Astrocyte (in vitro differentiated cells and primary cell): ENCODE data around the gene PRIMA1. TPM values are rescaled to one million over a fixed set of nuclear protein-coding genes. Genes with fewer than 3 reads are reported as not detected.

Source experiments
- DNase-seq: peaks from one replicate; pipeline ENCODE4 v3.0.0-alpha.2; 2010; ENCODE audit warnings: low read depth
- FAIRE-seq: peaks from 2 replicates; lab custom pipeline; 2011; peaks lifted over from hg19 to GRCh38; lab: Jason Lieb, UNC
- H2AFZ ChIP-seq: 2 replicates; pipeline ENCODE4 v1.6.0; 2012; ENCODE audit warnings: low read depth, low read length, inconsistent platforms
- H3K27ac ChIP-seq: 2 replicates; pipeline ENCODE4 v1.5.1; 2011; ENCODE audit warnings: low read depth, low read length, inconsistent platforms
- H3K27me3 ChIP-seq: 2 replicates; pipeline ENCODE4 v1.6.0; 2011; ENCODE audit warnings: low read length, inconsistent platforms; ENCODE audit not compliant: insufficient read depth
- H3K36me3 ChIP-seq: 2 replicates; pipeline ENCODE4 v1.5.1; 2011; ENCODE audit warnings: low read length, inconsistent platforms; ENCODE audit not compliant: insufficient read depth
- H3K4me1 ChIP-seq: 2 replicates; pipeline ENCODE4 v1.5.1; 2011; ENCODE audit warnings: low read length, inconsistent platforms; ENCODE audit not compliant: insufficient read depth
- H3K4me2 ChIP-seq: 2 replicates; pipeline ENCODE4 v1.6.0; 2012; ENCODE audit warnings: low read length, inconsistent platforms
- H3K4me3 ChIP-seq: 2 replicates; pipeline ENCODE4 v1.5.1; 2011; ENCODE audit warnings: low read depth, mild to moderate bottlenecking, low read length, inconsistent platforms; ENCODE audit not compliant: insufficient read depth
- H3K79me2 ChIP-seq: 2 replicates; pipeline ENCODE4 v1.6.0; 2012; ENCODE audit warnings: mild to moderate bottlenecking, low read length, inconsistent platforms; ENCODE audit not compliant: insufficient read depth
- H3K9ac ChIP-seq: 2 replicates; pipeline ENCODE4 v1.6.0; 2012; ENCODE audit warnings: mild to moderate bottlenecking, low read length, inconsistent platforms
- H3K9me3 ChIP-seq: 2 replicates; pipeline ENCODE4 v1.5.1; 2012; ENCODE audit warnings: low read depth, mild to moderate bottlenecking, low read length, inconsistent platforms; ENCODE audit not compliant: insufficient read depth
- H4K20me1 ChIP-seq: 2 replicates; pipeline ENCODE4 v1.6.0; 2012; ENCODE audit warnings: low read length, inconsistent platforms; ENCODE audit not compliant: insufficient read depth
- H3K27ac Mint-ChIP-seq: one replicate; pipeline ENCODE4 v1.8.0; 2021; ENCODE audit warnings: mild to moderate bottlenecking, mixed read lengths; ENCODE audit not compliant: unreplicated experiment
- H3K27me3 Mint-ChIP-seq: one replicate; pipeline ENCODE4 v1.8.0; 2021; ENCODE audit warnings: low read depth, mixed read lengths; ENCODE audit not compliant: unreplicated experiment
- H3K36me3 Mint-ChIP-seq: one replicate; pipeline ENCODE4 v1.8.0; 2021; ENCODE audit warnings: low read depth, mixed read lengths; ENCODE audit not compliant: unreplicated experiment
- H3K4me1 Mint-ChIP-seq: one replicate; pipeline ENCODE4 v1.8.0; 2021; ENCODE audit warnings: low read depth, mixed read lengths; ENCODE audit not compliant: unreplicated experiment
- H3K4me3 Mint-ChIP-seq: one replicate; pipeline ENCODE4 v1.8.0; 2021; ENCODE audit warnings: mild to moderate bottlenecking, moderate library complexity, mixed read lengths; ENCODE audit not compliant: unreplicated experiment
- H3K9me3 Mint-ChIP-seq: one replicate; pipeline ENCODE4 v1.8.0; 2021; ENCODE audit warnings: mild to moderate bottlenecking, mixed read lengths; ENCODE audit not compliant: unreplicated experiment
- EZH2 ChIP-seq: IDR thresholded peaks from 2 replicates; pipeline ENCODE4 v1.6.1; 2012; ENCODE audit warnings: mild to moderate bottlenecking, low read length, inconsistent platforms; ENCODE audit not compliant: insufficient read depth
- total RNA-seq: library from RNA; stranded (reverse); gene quantifications from 2 replicates; pipeline ENCODE4 v1.2.1, GENCODE V29; 2021
- TF ChIP-seq, protein P1 (sequence below): IDR thresholded peaks from 2 replicates; pipeline ENCODE4 v1.5.1; 2011; ENCODE audit warnings: low read depth, mild to moderate bottlenecking, inconsistent platforms, low read length, moderate library complexity; ENCODE audit not compliant: insufficient read depth

The PRIMA1 gene
- total RNA-seq, 1 donor from 2014 or later, result not detected

DNA sequence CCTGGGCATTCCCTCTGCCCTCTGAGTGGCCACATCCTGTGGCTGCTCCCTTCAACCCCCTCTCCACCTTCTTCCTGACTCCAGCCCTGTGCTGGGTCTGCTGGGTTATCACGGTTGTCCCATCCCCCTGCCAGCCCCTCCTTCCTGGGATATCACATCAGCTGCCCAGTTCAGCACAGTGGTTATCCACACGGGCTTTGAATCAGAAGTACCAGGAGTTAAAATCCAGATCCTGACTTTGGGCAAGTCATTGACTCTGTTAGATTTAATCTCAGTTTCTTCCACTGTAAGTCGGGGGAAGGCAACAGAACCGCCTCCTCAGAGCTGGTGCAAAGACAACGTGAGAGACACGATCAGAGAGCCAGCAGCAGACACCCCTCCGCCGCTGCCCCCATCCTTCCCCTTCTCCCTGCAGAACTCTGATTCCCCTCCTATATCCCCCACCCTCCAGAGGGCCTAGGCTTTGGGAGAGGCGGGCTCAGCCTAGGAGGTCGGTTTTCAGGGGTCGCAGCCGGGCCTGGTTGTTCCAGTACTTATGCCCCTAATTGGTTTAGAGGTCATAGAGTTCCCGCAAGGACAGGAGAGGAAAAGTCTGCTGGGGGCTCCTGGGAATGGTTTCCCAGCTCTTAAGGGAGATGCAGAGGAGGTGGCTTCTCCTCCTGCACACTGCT lies 42.5 kb downstream of the PRIMA1 start:
- TF ChIP-seq, protein P1, sequence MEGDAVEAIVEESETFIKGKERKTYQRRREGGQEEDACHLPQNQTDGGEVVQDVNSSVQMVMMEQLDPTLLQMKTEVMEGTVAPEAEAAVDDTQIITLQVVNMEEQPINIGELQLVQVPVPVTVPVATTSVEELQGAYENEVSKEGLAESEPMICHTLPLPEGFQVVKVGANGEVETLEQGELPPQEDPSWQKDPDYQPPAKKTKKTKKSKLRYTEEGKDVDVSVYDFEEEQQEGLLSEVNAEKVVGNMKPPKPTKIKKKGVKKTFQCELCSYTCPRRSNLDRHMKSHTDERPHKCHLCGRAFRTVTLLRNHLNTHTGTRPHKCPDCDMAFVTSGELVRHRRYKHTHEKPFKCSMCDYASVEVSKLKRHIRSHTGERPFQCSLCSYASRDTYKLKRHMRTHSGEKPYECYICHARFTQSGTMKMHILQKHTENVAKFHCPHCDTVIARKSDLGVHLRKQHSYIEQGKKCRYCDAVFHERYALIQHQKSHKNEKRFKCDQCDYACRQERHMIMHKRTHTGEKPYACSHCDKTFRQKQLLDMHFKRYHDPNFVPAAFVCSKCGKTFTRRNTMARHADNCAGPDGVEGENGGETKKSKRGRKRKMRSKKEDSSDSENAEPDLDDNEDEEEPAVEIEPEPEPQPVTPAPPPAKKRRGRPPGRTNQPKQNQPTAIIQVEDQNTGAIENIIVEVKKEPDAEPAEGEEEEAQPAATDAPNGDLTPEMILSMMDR, result no peak
- no peak for TF ChIP-seq EZH2
- Mint-ChIP-seq H3K27me3 (peaks cover 32% of the 10 kb centered on the region), H3K36me3 (no peaks in the 10 kb centered on the region), H3K4me1 (peaks cover 2% of the 10 kb centered on the region), H3K9me3 (no peaks in the 10 kb centered on the region), H3K27ac (no peak overlapping the region), H3K4me3 (no peak overlapping the region)
- Histone ChIP-seq H3K4me1 (no peaks in the 10 kb centered on the region), H3K27ac (no peak overlapping the region), H3K9me3 (no peaks in the 10 kb centered on the region), H3K4me3 (no peak overlapping the region), H3K79me2 (no peaks in the 10 kb centered on the region), H3K27me3 (no peaks in the 10 kb centered on the region), H3K9ac (no peak overlapping the region), H4K20me1 (no peaks in the 10 kb centered on the region), H2AFZ (no peak overlapping the region), H3K36me3 (no peaks in the 10 kb centered on the region), H3K4me2 (no peak overlapping the region)
- DNase-seq (no peak), FAIRE-seq (no peak)

DNA sequence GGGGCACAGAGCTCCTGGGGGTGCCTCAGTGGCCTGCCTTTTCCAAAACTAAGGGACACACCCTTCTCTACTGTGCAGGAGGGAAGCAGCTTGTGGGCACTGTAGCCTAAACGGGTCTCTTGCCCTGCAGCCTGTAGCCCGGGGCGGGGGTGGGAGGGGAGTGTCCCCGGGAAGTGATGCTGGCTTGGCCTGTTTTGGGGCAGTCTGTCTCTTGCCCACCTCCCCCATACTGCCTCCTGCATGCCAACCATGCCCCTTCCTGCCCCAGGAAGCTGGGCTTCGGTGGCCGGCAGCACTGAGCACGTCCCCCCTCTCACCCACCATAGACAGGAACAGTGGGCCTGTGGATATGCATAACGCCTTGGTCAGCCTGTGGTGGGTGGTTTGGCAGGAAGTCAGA lies 43.4 kb downstream of the PRIMA1 start:
- Mint-ChIP-seq H3K9me3 (no peaks in the 10 kb centered on the region), H3K27me3 (peaks cover 33% of the 10 kb centered on the region), H3K27ac (no peak overlapping the region), H3K36me3 (no peaks in the 10 kb centered on the region), H3K4me3 (no peak overlapping the region), H3K4me1 (peaks cover 2% of the 10 kb centered on the region)
- no peak overlapping the region for H3K4me2 ChIP-seq
- H3K4me3 ChIP-seq, result no peak overlapping the region
- H3K9ac ChIP-seq, result no peak overlapping the region
- H4K20me1 ChIP-seq, result no peaks in the 10 kb centered on the region
- no peaks in the 10 kb centered on the region for H3K27me3 ChIP-seq
- H3K36me3 ChIP-seq, result no peaks in the 10 kb centered on the region
- no peaks in the 10 kb centered on the region for H3K4me1 ChIP-seq
- H3K9me3 ChIP-seq, result no peaks in the 10 kb centered on the region
- H3K79me2 ChIP-seq, result no peaks in the 10 kb centered on the region
- H3K27ac ChIP-seq, result no peak overlapping the region
- TF ChIP-seq EZH2, result no peak
- TF ChIP-seq, protein P1, result no peak
- FAIRE-seq (no peak), DNase-seq (no peak)
- no peak overlapping the region for H2AFZ ChIP-seq

DNA sequence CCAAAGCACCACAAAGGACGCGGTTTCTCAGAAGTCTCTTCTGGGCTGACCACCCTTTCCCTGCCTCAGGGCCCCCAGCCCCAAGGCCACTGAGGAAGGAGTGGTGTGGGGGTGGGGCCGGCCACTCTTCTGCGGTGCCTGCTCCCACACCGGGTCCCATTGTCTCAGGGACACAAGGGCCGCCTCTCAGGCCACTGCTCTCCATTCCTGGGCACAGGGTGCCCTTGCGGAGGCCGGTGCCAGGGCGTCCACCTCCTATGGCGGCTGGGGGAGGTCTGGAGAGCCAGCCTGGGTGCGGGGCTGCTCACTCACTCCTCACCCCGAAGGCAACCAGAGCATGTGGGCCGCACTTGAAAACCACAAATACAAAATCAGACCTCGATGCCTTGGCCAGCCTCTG lies 44.1 kb downstream of the PRIMA1 start:
- H3K4me2 ChIP-seq, result no peak overlapping the region
- Mint-ChIP-seq H3K9me3 (no peaks in the 10 kb centered on the region), H3K36me3 (no peaks in the 10 kb centered on the region), H3K4me1 (peaks cover 2% of the 10 kb centered on the region), H3K4me3 (no peak overlapping the region), H3K27me3 (peaks cover 34% of the 10 kb centered on the region), H3K27ac (no peak overlapping the region)
- H3K79me2 ChIP-seq, result no peaks in the 10 kb centered on the region
- no peaks in the 10 kb centered on the region for H3K4me1 ChIP-seq
- H4K20me1 ChIP-seq, result no peaks in the 10 kb centered on the region
- H3K9ac ChIP-seq, result no peak overlapping the region
- H3K27me3 ChIP-seq, result no peaks in the 10 kb centered on the region
- H3K27ac ChIP-seq, result no peak overlapping the region
- DNase-seq (no peak), FAIRE-seq (no peak)
- no peak overlapping the region for H2AFZ ChIP-seq
- no peak for TF ChIP-seq EZH2
- TF ChIP-seq, protein P1, result no peak
- H3K36me3 ChIP-seq, result no peaks in the 10 kb centered on the region
- no peak overlapping the region for H3K4me3 ChIP-seq
- H3K9me3 ChIP-seq, result no peaks in the 10 kb centered on the region
